ENCODE data around the gene PARD3.
"Not testable (repeated sequence)": the region's sequence is repeated elsewhere in the genome, so short reads cannot be mapped to it uniquely, and the experiment has no call there.

PARD3 gene

DNA sequence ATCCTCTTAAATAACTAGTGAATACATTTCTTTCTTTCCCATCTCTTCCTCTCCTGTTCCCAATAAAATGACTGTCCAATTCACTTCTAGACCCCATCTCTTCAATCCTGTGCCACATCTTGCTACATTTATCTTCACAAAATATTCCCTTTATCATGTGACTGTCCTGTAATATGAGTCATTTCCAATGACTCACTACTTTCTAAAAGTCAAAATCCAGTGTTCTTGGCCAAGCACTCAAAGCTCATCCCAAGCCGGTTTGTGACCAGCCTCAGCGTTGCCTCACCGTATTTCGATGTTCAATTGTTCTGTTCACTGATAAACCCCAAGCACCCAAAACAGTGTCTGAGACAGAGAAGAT, 104.7 kb downstream of the PARD3 start:
- 96 to 98% methylated on average over 4 of the region's 4 CpGs for WGBS, 2 experiments
- Histone ChIP-seq H3K9me3 (ENCODE audit: control insufficient read depth, low read length) (no peaks in the 10 kb centered on the region), H3K4me1 (ENCODE audit: control insufficient read depth, insufficient read depth, low read length) (no peaks in the 10 kb centered on the region), H3K4me3 (ENCODE audit: insufficient read depth, low read depth, low read length) (no peak overlapping the region), H3K27ac (ENCODE audit: insufficient read depth, low read depth, low read length, poor library complexity, severe bottlenecking) (no peak overlapping the region), H3K27me3 (ENCODE audit: control insufficient read depth, insufficient read depth, low read length, poor library complexity, severe bottlenecking) (no peaks in the 10 kb centered on the region), H3K36me3 (ENCODE audit: control insufficient read depth, insufficient read depth, low read length) (no peaks in the 10 kb centered on the region)

DNA sequence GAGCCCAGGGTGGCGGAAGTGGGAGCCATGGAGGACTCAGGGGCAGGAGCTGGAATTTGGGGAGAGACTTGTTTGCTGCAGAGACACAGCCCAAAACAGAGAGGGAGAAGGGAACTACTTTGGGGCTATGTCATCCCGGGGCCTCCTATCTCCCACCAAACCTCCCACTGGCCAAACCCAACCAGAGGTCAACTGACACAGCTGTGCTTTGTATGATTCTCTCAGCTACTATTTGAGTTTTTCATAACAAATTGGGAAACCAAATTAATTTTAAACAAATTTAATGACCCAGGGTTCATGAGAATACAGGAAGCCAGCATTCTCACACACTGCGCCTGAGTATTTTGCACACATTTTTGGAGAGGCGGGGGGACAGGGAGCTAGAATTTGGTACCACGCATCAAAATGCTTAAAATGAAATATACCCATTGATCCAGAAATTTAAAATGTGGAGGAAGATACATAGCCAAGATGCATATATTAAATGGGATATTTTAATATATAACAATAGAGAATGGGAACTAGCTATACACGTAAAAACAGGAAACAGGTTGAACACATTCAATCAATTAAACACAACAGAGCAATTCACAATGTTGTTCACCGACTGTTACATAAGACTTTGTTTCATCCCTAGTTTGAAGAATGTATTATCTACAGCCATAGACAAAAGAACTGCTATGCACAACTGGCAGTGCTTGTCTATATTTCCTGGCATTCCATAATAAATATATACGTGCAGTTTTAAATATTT, 105.3 kb downstream of the PARD3 start:
- Histone ChIP-seq H3K9me3 (ENCODE audit: control insufficient read depth, low read length) (no peaks in the 10 kb centered on the region), H3K4me1 (ENCODE audit: control insufficient read depth, insufficient read depth, low read length) (no peaks in the 10 kb centered on the region), H3K27me3 (ENCODE audit: control insufficient read depth, insufficient read depth, low read length, poor library complexity, severe bottlenecking) (no peaks in the 10 kb centered on the region), H3K27ac (ENCODE audit: insufficient read depth, low read depth, low read length, poor library complexity, severe bottlenecking) (no peak overlapping the region), H3K4me3 (ENCODE audit: insufficient read depth, low read depth, low read length) (no peak overlapping the region), H3K36me3 (ENCODE audit: control insufficient read depth, insufficient read depth, low read length) (no peaks in the 10 kb centered on the region)
- WGBS, 2 experiments = 93 to 94% methylated on average over 6 of the region's 8 CpGs

DNA sequence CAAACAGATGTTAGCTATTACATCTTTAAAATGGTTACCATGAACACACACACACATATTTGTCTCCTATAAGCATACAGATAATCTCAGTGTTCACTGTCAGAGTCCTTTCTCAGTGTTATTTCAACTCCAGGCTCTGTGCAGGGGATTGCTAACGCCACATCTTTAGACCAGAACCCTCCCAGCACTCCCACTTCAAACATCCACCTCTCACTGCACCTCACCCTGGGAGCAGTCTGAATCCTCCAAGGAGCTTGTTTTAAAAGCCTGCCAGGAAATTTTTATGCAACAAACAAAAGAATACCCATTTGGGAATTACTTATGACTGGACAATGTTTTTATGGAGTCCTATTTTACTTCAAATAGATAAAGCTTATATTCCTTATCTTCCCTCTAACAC, 107.4 kb downstream of the PARD3 start:
- Histone ChIP-seq H3K27ac (ENCODE audit: insufficient read depth, low read depth, low read length, poor library complexity, severe bottlenecking) (no peak overlapping the region), H3K36me3 (ENCODE audit: control insufficient read depth, insufficient read depth, low read length) (no peaks in the 10 kb centered on the region), H3K4me1 (ENCODE audit: control insufficient read depth, insufficient read depth, low read length) (no peaks in the 10 kb centered on the region), H3K9me3 (ENCODE audit: control insufficient read depth, low read length) (no peaks in the 10 kb centered on the region), H3K4me3 (ENCODE audit: insufficient read depth, low read depth, low read length) (no peak overlapping the region), H3K27me3 (ENCODE audit: control insufficient read depth, insufficient read depth, low read length, poor library complexity, severe bottlenecking) (no peaks in the 10 kb centered on the region)
- WGBS, 2 experiments = 75 to 90% methylated on average over 1 of the region's 1 CpG

DNA sequence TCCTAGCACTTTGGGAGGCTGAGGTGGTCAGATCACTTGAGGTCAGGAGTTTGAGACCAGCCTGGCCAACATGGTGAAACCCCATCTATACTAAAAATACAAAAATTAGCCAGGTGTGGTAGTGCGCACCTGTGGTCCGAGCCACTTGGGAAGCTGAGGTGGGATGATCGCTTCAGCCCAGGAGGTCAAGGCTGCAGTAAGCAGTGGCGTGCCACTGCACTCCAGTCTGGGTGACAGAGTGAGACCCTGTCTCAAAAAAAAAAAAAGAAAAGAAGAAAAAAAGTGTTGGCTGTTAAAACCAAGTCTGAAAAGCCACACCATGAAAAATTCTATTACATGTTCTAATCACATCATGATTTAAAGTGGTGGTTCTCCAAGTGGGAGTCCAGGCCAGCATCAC, 108.1 kb downstream of the PARD3 start:
- H3K36me3 ChIP-seq (ENCODE audit: control insufficient read depth, insufficient read depth, low read length); H3K27ac ChIP-seq (ENCODE audit: insufficient read depth, low read depth, low read length, poor library complexity, severe bottlenecking); H3K4me1 ChIP-seq (ENCODE audit: control insufficient read depth, insufficient read depth, low read length); H3K4me3 ChIP-seq (ENCODE audit: insufficient read depth, low read depth, low read length); H3K27me3 ChIP-seq (ENCODE audit: control insufficient read depth, insufficient read depth, low read length, poor library complexity, severe bottlenecking); H3K9me3 ChIP-seq (ENCODE audit: control insufficient read depth, low read length): not testable (repeated sequence)
- 89 to 92% methylated on average over 4 of the region's 4 CpGs for WGBS, 2 experiments

DNA sequence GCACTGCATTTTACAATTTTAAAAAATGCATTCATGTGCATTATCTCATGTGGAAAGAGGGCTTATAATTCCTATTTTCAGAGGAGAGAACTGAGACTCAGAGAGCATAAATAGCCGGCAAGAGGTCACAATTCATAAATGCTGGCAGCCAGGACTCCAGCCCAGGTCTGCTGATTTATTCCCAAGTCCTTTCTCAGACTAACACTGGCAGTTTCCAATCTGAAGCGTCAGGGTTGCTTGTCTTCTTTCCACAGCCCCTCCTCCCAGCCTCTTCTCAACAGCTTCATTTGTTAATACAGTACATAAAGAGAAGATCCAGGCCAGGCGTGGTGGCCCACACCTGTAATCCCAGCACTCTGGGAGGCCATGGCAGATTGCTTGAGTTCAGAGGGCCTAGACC, 108.9 kb downstream of the PARD3 start:
- 86 to 89% methylated on average over 3 of the region's 3 CpGs for WGBS, 2 experiments
- no peaks in the 10 kb centered on the region for H3K36me3 ChIP-seq (ENCODE audit: control insufficient read depth, insufficient read depth, low read length)
- H3K4me1 ChIP-seq (ENCODE audit: control insufficient read depth, insufficient read depth, low read length) = no peaks in the 10 kb centered on the region
- H3K27me3 ChIP-seq (ENCODE audit: control insufficient read depth, insufficient read depth, low read length, poor library complexity, severe bottlenecking) = no peaks in the 10 kb centered on the region
- H3K4me3 ChIP-seq (ENCODE audit: insufficient read depth, low read depth, low read length) = no peak overlapping the region
- H3K27ac ChIP-seq (ENCODE audit: insufficient read depth, low read depth, low read length, poor library complexity, severe bottlenecking) = no peak overlapping the region
- H3K9me3 ChIP-seq (ENCODE audit: control insufficient read depth, low read length) = no peaks in the 10 kb centered on the region

DNA sequence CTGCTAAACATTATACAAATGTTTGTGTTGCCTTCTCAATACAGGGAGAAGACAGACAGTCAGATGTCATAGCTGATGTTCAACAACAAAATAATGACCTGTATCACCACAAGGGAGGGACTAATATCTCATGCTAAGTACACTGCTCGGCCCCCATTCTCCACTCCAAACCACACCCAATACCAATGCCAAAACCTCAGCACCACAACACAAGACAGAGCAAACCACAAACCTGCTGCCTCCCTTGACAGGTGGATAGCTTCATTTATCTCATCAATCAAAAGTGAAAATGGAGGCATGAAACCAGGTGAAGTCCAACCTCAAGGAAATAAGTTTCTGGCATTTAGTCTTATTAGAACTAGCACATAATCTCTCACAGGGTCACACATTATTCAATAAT, 109.5 kb downstream of the PARD3 start:
- Histone ChIP-seq H3K4me1 (ENCODE audit: control insufficient read depth, insufficient read depth, low read length) (no peaks in the 10 kb centered on the region), H3K4me3 (ENCODE audit: insufficient read depth, low read depth, low read length) (no peak overlapping the region), H3K36me3 (ENCODE audit: control insufficient read depth, insufficient read depth, low read length) (no peaks in the 10 kb centered on the region), H3K27ac (ENCODE audit: insufficient read depth, low read depth, low read length, poor library complexity, severe bottlenecking) (no peak overlapping the region), H3K27me3 (ENCODE audit: control insufficient read depth, insufficient read depth, low read length, poor library complexity, severe bottlenecking) (no peaks in the 10 kb centered on the region), H3K9me3 (ENCODE audit: control insufficient read depth, low read length) (no peaks in the 10 kb centered on the region)
- WGBS, 2 experiments = 67 to 94% methylated on average over 1 of the region's 1 CpG

DNA sequence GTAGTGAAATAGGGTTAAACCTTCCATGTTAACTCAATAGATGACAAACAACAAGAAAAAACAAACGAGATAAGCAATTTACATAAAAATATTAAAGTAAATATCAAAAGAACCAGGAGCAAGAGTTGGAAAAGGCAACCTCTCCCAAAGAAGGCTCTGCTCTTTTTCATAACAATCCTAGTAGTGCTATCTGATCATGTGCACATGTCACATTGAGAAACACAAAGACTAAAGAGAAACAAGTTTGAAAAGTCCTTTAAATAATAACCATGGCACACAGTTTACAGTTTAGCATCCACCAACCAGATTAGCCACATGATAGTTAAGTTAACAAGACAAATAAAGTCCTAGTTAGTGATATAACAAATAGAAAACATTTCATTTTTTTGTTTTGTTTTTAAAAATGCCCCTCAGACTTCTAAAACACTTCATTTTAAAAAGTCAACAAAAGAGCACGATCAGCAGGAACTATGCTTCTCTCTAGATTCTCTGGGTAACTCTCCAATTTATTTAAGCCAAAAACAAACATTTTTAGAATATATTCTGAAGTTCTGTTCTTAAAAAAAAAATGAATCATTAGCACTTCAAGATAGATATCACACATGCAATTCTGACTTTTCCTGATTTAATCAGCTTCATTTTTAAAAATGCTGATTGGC, 110.4 kb downstream of the PARD3 start:
- WGBS, 2 experiments = 71 to 78% methylated on average over 1 to 2 of the region's 2 CpGs
- Histone ChIP-seq H3K27me3 (ENCODE audit: control insufficient read depth, insufficient read depth, low read length, poor library complexity, severe bottlenecking) (no peaks in the 10 kb centered on the region), H3K36me3 (ENCODE audit: control insufficient read depth, insufficient read depth, low read length) (no peaks in the 10 kb centered on the region), H3K4me3 (ENCODE audit: insufficient read depth, low read depth, low read length) (no peak overlapping the region), H3K4me1 (ENCODE audit: control insufficient read depth, insufficient read depth, low read length) (no peaks in the 10 kb centered on the region), H3K9me3 (ENCODE audit: control insufficient read depth, low read length) (no peaks in the 10 kb centered on the region), H3K27ac (ENCODE audit: insufficient read depth, low read depth, low read length, poor library complexity, severe bottlenecking) (no peak overlapping the region)

DNA sequence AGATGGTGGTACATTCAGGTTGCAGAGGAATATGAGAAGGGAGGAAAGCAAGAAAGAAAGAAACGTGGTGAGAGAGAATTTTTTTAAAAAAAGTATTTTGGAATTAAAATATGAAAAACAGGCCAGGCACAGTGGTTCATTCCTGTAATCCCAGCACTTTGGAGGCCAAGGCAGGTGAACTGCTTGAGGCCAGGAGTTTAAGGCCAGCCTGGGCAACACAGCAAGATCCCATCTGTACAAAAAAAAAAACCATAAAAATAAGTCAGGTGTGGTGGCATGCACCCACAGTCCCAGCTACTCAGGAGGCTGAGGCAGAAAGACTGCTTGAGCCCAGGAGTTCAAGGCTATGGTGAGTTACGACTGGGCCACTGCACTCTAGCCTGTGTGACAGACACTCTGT, 112.1 kb downstream of the PARD3 start:
- Histone ChIP-seq H3K4me1 (ENCODE audit: control insufficient read depth, insufficient read depth, low read length) (no peaks in the 10 kb centered on the region), H3K36me3 (ENCODE audit: control insufficient read depth, insufficient read depth, low read length) (no peaks in the 10 kb centered on the region), H3K27ac (ENCODE audit: insufficient read depth, low read depth, low read length, poor library complexity, severe bottlenecking) (no peak overlapping the region), H3K9me3 (ENCODE audit: control insufficient read depth, low read length) (no peaks in the 10 kb centered on the region), H3K27me3 (ENCODE audit: control insufficient read depth, insufficient read depth, low read length, poor library complexity, severe bottlenecking) (no peaks in the 10 kb centered on the region), H3K4me3 (ENCODE audit: insufficient read depth, low read depth, low read length) (no peak overlapping the region)
- WGBS, 2 experiments = 85 to 94% methylated on average over 2 of the region's 2 CpGs

DNA sequence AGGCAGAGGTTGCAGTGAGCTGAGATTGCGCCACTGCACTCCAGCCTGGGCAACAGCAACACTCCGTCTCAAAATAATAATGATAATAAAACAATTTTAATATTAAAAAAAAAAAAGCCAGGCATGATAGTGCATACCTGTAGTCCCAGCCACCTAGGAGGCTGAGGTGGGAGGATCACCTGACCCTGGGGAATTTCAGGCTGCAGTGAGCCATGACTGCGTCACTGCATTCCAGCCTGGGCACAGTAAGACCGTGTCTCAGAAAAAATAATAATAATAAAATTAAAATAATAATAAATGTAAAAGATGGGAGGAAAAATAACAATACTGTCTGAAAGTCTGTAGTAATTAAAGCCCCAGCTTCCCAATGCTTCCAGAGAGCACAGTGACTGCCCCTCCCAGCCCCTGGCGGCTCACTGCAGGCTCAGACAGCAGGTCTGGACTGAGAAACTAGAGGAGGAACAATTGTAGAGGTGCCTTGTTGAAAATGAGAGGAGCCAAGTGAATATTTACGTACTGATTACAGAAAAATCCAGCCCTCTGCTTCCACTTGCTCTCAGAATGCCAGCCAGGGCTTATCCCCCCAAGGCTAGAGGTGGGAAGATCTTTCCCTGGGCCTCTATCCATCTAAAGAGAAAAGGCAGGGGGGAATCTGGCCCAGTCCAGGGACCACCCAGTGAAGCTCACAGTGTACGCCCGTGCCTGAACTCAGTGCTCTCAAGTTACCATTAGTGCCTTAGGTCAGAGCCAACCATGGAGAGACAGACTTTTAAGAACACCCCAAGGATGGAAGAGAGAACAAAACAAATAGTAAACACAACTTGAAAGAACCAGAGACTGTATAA, 112.8 kb downstream of the PARD3 start:
- Histone ChIP-seq H3K36me3 (ENCODE audit: control insufficient read depth, insufficient read depth, low read length) (no peaks in the 10 kb centered on the region), H3K27me3 (ENCODE audit: control insufficient read depth, insufficient read depth, low read length, poor library complexity, severe bottlenecking) (no peaks in the 10 kb centered on the region), H3K4me1 (ENCODE audit: control insufficient read depth, insufficient read depth, low read length) (no peaks in the 10 kb centered on the region), H3K4me3 (ENCODE audit: insufficient read depth, low read depth, low read length) (no peak overlapping the region), H3K9me3 (ENCODE audit: control insufficient read depth, low read length) (no peaks in the 10 kb centered on the region), H3K27ac (ENCODE audit: insufficient read depth, low read depth, low read length, poor library complexity, severe bottlenecking) (peak overlapping the region; percentile 50)
- 47 to 72% methylated on average over 4 to 6 of the region's 8 CpGs for WGBS, 2 experiments

DNA sequence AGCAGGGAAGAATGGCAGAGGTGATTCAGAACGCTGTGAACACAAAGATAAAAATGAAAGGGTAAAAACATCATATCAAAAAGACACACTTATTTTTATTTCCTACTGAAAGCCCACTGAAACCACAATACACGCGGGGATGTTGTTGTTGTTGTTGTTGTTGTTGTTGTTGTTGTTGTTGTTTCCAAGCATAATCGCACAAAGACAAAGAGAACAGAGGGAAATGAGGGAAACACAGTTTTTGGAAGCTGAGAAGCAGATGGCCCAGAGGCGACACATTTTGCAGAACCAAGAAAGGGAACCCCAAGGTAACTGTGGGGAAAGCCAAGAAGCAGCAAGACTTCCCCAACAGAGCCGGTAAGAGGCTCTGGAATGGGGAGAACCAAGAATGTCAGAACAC, 113.9 kb downstream of the PARD3 start:
- H3K4me1 ChIP-seq (ENCODE audit: control insufficient read depth, insufficient read depth, low read length) = no peaks in the 10 kb centered on the region
- H3K36me3 ChIP-seq (ENCODE audit: control insufficient read depth, insufficient read depth, low read length) = no peaks in the 10 kb centered on the region
- H3K9me3 ChIP-seq (ENCODE audit: control insufficient read depth, low read length) = no peaks in the 10 kb centered on the region
- no peaks in the 10 kb centered on the region for H3K27me3 ChIP-seq (ENCODE audit: control insufficient read depth, insufficient read depth, low read length, poor library complexity, severe bottlenecking)
- H3K4me3 ChIP-seq (ENCODE audit: insufficient read depth, low read depth, low read length) = no peak overlapping the region
- WGBS, 2 experiments = 89 to 91% methylated on average over 5 to 6 of the region's 6 CpGs
- no peak overlapping the region for H3K27ac ChIP-seq (ENCODE audit: insufficient read depth, low read depth, low read length, poor library complexity, severe bottlenecking)

All from ectodermal cell (in vitro differentiated cells).